GM12801 (cell line): Measurements from ENCODE around the gene NCAM1.

Experiments
- CTCF ChIP-seq: IDR thresholded peaks from one replicate; pipeline ENCODE4 v1.5.1; 2011; ENCODE audit warnings: control low read depth; ENCODE audit not compliant: insufficient read length; ENCODE audit errors: extremely low read depth

NCAM1 gene

DNA sequence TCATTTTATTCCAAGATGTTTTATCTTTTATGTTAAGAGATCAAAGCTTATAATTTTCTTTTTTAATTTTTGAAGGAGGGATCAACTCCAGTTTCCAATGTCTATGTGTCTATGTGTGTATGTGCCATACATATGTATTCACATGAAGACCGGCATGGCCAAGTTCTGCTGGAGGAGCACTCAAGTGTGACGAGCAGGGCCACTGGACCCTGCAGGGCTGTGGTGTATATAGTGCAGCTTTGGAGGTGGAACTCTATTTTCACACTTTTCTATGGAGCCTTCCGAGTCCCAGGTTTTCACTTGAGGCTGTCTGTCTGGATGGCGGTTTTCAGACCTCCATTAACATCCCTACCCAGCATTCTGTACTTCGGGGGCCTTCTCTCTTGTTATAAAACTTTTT is 316.7 kb downstream of the NCAM1 start:
- no peak for TF ChIP-seq CTCF

DNA sequence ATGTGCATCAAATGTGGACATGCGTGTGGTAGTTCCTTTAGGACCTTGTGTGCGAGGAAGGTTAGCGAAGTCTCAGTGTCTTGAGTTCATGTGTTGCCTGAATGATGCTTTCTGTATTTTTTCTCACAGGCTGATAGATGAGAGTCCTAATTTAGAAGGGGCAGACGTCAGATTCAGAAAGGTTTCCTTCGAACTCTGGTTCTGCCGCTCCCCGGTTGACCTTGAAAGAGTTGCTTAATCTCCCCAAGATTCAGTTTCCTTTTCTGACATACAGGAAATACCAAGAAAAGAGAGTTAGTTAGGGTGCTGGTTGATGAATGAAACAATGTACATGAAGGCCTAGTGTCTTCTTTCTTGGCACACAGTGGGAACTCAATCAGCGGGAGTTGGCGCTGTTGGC is 317.3 kb downstream of the NCAM1 start:
- no peak for TF ChIP-seq CTCF

- no peak for TF ChIP-seq CTCF
Measured at GRCh38 chr11:113278925-113279324, 317.7 kb downstream of the NCAM1 start.

DNA sequence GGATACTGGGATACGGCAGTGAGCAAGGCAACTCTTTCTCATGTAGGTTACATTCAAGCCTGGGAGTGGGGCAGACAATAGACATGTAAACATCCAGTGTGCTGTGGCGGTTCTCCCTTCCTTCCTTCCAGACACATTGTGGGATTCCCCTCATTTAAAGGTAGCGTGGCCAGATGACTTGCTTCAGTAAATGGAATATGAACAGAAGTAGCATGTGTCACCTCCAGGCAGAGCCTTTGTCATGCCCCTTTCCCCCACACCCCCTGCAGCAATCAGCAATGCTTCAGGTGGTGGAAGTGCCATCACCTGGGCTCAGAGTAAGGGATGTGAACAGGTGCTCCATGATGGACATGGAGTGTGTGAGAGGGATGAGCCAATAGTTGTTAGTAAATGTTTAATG is 318.4 kb downstream of the NCAM1 start:
- TF ChIP-seq CTCF, result no peak

DNA sequence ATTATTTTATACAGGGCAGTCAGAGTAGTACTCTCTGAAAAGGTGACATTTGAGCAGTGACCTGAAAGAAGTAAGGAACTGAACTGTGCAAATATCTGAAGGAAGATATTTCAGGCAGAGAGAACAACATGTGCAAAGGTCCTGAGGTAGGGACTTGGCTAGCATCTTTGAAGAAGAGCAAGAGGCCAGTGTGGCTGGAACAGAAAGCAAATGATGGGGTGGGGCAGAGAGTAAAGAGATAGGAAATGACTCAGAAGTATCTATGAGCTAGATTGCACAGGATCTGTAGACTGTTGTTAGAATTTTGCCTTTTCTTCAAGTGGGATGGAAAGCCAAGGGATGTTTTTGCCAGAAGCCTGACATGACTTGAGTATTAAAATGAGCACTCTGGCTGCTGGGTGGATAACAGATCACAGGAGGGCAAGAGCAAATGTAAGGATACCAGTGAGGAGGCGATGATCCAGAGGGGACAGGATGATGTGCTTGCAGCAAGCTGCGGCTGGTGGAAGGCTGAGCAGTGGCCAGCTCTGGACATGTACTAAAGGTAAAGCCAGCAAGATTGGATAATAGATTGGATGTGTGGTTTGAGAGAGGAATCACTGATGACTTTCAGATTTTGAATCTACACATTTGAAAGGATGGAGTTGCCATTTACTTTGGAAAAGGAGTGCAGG is 320.0 kb downstream of the NCAM1 start:
- no peak for TF ChIP-seq CTCF

GRCh38 chr11:113282898-113283437 is 321.7 kb downstream of the NCAM1 start:
- TF ChIP-seq CTCF, result no peak

GRCh38 chr11:113283881-113284280 is 322.7 kb downstream of the NCAM1 start:
- no peak for TF ChIP-seq CTCF

DNA sequence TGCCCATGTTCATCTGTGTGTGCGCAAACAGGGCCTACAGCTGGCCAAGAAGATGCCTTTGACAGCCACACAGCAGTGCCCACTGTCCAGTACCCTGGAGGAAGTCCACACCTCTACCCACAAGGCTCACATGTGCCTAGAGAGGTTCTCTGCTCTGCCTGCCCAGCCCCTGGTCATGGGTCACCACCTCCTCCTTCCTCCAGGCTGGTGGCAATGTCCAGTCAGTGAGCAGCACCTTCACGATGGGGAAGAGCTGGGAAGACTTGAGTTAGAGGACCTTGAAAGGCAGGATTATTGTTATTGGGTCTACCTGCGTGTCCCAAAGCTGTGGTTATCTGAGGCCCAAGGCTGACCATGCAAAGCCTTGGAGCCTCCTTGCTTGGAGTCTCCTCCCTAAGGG is 324.8 kb downstream of the NCAM1 start:
- TF ChIP-seq CTCF, result no peak
